AG10803 (cell line): Measurements from ENCODE around the gene TACC3.

Experiments
- DNase-seq: peaks from one replicate; pipeline ENCODE4 v3.0.0; 2010; ENCODE audit warnings: low read depth
- H3K4me3 ChIP-seq: 2 replicates; pipeline ENCODE4 v1.5.1; 2011; ENCODE audit warnings: mild to moderate bottlenecking, low read length, control low read depth
- CTCF ChIP-seq: conservative IDR thresholded peaks from 2 replicates; pipeline ENCODE4 v1.5.1; 2011; ENCODE audit warnings: mild to moderate bottlenecking, low read length, control low read depth, inconsistent platforms

TACC3 gene

GRCh38 chr4:1770791-1771231 lies 49.5 kb downstream of the TACC3 start:
- H3K4me3 ChIP-seq, result no peak overlapping the region
- no peak for DNase-seq
- no peak for TF ChIP-seq CTCF

- DNase-seq, result no peak
- no peak overlapping the region for H3K4me3 ChIP-seq
- no peak for TF ChIP-seq CTCF
Observed at GRCh38 chr4:1771555-1772305, 50.4 kb downstream of the TACC3 start.

- TF ChIP-seq CTCF, result no peak
- DNase-seq, result no peak
- no peak overlapping the region for H3K4me3 ChIP-seq
Observed at GRCh38 chr4:1772853-1773538, 51.7 kb downstream of the TACC3 start.

GRCh38 chr4:1773754-1774153 lies 52.4 kb downstream of the TACC3 start:
- DNase-seq, result no peak
- TF ChIP-seq CTCF, result no peak
- no peak overlapping the region for H3K4me3 ChIP-seq

- H3K4me3 ChIP-seq, result no peak overlapping the region
- DNase-seq, result no peak
Observed at GRCh38 chr4:1775731-1776500, 54.6 kb downstream of the TACC3 start.

GRCh38 chr4:1776521-1777161 lies 55.3 kb downstream of the TACC3 start:
- H3K4me3 ChIP-seq, result no peak overlapping the region
- DNase-seq, result no peak
- TF ChIP-seq CTCF, result no peak

More at GRCh38 chr4:1775731-1776500, 54.6 kb downstream of the TACC3 start:
- no peak for TF ChIP-seq CTCF
